Measurements from ENCODE around the gene ZDHHC14. TPM values are rescaled to one million over a fixed set of nuclear protein-coding genes. Genes with fewer than 3 reads are reported as not detected.

ZDHHC14 gene
- total RNA-seq, 1 donor from 2014 or later, result 15.2 TPM

- TF ChIP-seq, protein P1, sequence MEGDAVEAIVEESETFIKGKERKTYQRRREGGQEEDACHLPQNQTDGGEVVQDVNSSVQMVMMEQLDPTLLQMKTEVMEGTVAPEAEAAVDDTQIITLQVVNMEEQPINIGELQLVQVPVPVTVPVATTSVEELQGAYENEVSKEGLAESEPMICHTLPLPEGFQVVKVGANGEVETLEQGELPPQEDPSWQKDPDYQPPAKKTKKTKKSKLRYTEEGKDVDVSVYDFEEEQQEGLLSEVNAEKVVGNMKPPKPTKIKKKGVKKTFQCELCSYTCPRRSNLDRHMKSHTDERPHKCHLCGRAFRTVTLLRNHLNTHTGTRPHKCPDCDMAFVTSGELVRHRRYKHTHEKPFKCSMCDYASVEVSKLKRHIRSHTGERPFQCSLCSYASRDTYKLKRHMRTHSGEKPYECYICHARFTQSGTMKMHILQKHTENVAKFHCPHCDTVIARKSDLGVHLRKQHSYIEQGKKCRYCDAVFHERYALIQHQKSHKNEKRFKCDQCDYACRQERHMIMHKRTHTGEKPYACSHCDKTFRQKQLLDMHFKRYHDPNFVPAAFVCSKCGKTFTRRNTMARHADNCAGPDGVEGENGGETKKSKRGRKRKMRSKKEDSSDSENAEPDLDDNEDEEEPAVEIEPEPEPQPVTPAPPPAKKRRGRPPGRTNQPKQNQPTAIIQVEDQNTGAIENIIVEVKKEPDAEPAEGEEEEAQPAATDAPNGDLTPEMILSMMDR (IDR thresholded peaks at IDR 0.05), result no peak
- TF ChIP-seq POLR2AphosphoS5 (IDR thresholded peaks at IDR 0.05; ENCODE audit: insufficient read depth in 1 of 2, low read depth in 1 of 2), result no peak
- TF ChIP-seq POLR2A (IDR thresholded peaks at IDR 0.05), result no peak
- Histone ChIP-seq H3K4me3 (no peak overlapping the region), H3K27ac (no peak overlapping the region), H3K36me3 (no peaks in the 10 kb centered on the region), H3K27me3 (no peaks in the 10 kb centered on the region), H3K9me3 (no peaks in the 10 kb centered on the region), H3K4me1 (no peaks in the 10 kb centered on the region)
- intact Hi-C loops (cut with DNase I), result no loop called here
- DNase-seq (ENCODE audit: extremely low spot score in 2 of 2), result no peak
These were observed 133.9 kb downstream of the ZDHHC14 start for GRCh38 chr6:157514659-157515496.

DNA sequence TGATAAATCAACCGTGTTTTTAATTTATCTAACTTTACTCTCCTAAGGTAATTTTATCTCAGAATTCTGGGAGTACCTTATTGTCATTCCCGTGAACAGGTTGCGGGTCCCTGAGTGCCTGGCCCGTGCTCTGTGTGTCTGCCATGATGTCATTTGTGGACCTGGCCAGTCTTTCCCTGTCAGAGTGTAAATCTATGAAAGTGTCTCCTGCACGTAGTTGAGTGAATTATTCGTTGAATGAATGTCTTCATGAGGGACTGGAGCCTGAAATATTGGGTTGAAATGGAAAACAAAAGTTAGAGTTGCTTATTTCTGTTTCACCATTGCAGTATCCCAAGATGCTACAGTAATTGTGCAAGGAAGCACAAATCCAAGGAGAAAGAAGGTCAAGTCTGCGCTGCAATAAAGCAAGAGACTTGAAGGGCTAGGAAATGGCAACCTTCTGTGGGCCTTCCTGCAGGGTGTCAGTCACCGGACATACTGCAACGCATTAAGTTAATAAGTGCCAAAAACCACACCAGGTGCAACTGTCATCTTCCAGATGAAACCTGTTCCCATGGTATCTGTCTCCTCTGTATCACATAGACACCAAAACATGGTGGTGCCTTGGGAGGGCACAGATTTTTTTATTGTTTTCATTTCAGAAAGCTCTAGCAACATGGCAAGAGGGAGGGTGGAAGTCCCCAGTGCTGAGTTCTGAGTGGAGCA, 135.5 kb downstream of the ZDHHC14 start:
- intact Hi-C loops (cut with DNase I), result no loop called here
- Histone ChIP-seq H3K4me1 (no peaks in the 10 kb centered on the region), H3K36me3 (no peaks in the 10 kb centered on the region), H3K27ac (no peak overlapping the region), H3K9me3 (no peaks in the 10 kb centered on the region), H3K27me3 (no peaks in the 10 kb centered on the region), H3K4me3 (no peak overlapping the region)
- no peak for DNase-seq (ENCODE audit: extremely low spot score in 2 of 2)
- no peak for TF ChIP-seq POLR2AphosphoS5 (IDR thresholded peaks at IDR 0.05; ENCODE audit: insufficient read depth in 1 of 2, low read depth in 1 of 2)

GRCh38 chr6:157517601-157518359, 136.8 kb downstream of the ZDHHC14 start:
- Histone ChIP-seq H3K9me3 (no peaks in the 10 kb centered on the region), H3K4me1 (no peaks in the 10 kb centered on the region), H3K4me3 (no peak overlapping the region), H3K27me3 (no peaks in the 10 kb centered on the region), H3K36me3 (no peaks in the 10 kb centered on the region), H3K27ac (no peak overlapping the region)
- intact Hi-C loops (cut with DNase I), result no loop called here
- no peak for TF ChIP-seq POLR2A (IDR thresholded peaks at IDR 0.05)
- TF ChIP-seq POLR2AphosphoS5 (IDR thresholded peaks at IDR 0.05; ENCODE audit: insufficient read depth in 1 of 2, low read depth in 1 of 2), result no peak
- TF ChIP-seq, protein P1 (IDR thresholded peaks at IDR 0.05), result no peak
- no peak for DNase-seq (ENCODE audit: extremely low spot score in 2 of 2)

DNA sequence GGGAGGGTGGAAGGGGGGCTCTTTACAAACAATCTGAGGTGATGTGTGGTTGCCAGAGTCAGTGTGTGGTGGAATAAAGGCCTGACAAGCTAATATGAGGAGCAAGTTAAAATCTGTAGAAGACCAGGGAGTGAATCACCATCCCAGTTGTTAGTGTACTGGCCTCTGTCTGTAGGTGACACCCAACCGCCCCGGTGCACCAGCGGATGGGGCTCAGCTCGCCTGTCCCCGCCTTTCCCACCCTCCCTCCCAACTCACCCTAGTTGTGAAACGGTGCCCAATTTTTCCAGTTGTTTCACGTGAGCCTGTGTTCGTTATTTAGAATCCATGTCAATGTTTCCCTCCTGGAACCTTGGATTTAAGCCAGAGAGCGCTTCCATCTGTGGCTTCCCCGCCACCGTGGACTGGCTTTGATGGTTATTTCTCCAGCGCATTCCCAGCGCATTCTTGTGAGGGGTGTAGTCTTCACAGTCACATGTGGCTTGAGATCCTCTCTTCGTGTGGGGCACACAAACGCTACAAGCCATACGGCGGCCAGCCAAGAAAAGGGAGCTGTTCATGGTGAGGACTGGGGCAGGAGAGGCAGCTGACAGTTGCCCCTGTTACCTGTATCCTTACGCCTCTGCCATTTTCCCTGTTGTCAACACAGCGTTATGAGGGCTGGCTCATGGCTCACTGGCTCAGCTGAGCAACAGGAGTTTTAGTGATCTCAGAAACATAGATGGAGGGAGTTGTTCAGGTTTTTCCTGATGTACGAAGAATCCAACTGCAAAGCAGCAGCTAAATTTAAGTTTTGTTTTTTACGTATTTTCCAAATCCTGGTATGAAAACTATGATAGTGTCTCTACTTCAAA, 137.6 kb downstream of the ZDHHC14 start:
- no peaks in the 10 kb centered on the region for H3K27me3 ChIP-seq
- H3K36me3 ChIP-seq, result no peaks in the 10 kb centered on the region
- no peaks in the 10 kb centered on the region for H3K9me3 ChIP-seq
- no peak for TF ChIP-seq POLR2A (IDR thresholded peaks at IDR 0.05)
- TF ChIP-seq POLR2AphosphoS5 (IDR thresholded peaks at IDR 0.05; ENCODE audit: insufficient read depth in 1 of 2, low read depth in 1 of 2), result no peak
- TF ChIP-seq, protein P1 (IDR thresholded peaks at IDR 0.05), result no peak
- H3K27ac ChIP-seq, result no peak overlapping the region
- no peak for DNase-seq (ENCODE audit: extremely low spot score in 2 of 2)
- intact Hi-C loops (cut with DNase I), result no loop called here
- no peaks in the 10 kb centered on the region for H3K4me1 ChIP-seq
- no peak overlapping the region for H3K4me3 ChIP-seq

All from vagina (tissue), 2 donors.